Measurements from ENCODE around the gene MSS51.

DNA sequence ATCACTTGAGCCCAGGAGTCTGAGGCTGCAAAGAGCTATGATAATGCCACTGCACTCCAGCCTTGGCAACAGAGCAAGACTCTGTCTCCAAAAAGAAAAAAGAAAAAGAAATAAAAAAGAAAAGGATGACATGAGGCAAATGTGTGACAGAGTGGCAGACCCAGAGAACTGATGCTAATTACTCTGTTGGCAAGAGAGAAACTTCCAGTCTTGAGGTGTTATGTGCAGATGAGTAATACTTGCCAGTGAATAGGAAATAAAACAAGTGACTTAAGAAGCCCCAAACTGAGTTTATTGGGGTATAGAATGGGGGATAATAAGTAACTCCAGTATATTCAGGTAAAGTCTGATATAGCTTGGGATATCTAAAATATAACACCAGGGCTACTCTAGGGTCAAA lies 10.1 kb downstream of the MSS51 start:
- TF ChIP-seq TAF1 (IDR thresholded peaks at IDR 0.05; ENCODE audit: low read depth, low read length) (no peak), POLR2AphosphoS5 (IDR thresholded peaks at IDR 0.05; ENCODE audit: low read depth, low read length) (no peak), POLR2A (IDR thresholded peaks at IDR 0.05; ENCODE audit: low read depth, low read length) (no peak)

All from GM12891 (cell line).